HG03175 (cell line): Measurements from ENCODE around the gene CNTNAP5.

Source experiments
- ATAC-seq: cut with Tn5 transposase; IDR thresholded peaks from one replicate; pipeline ENCODE4 v1.9.1; 2021; ENCODE audit warnings: mild to moderate bottlenecking, moderate library complexity; ENCODE audit not compliant: unreplicated experiment

The CNTNAP5 gene

GRCh38 chr2:124664363-124664762 lies 639.3 kb downstream of the CNTNAP5 start:
- ATAC-seq = no peak

GRCh38 chr2:124666976-124667375 lies 641.9 kb downstream of the CNTNAP5 start:
- ATAC-seq = no peak

GRCh38 chr2:124668161-124668560 lies 643.1 kb downstream of the CNTNAP5 start:
- no peak for ATAC-seq

GRCh38 chr2:124670187-124670586 lies 645.1 kb downstream of the CNTNAP5 start:
- ATAC-seq = no peak

GRCh38 chr2:124678043-124678442 lies 653.0 kb downstream of the CNTNAP5 start:
- no peak for ATAC-seq

GRCh38 chr2:124683536-124684428 lies 658.7 kb downstream of the CNTNAP5 start:
- no peak for ATAC-seq

- no peak for ATAC-seq
Measured at GRCh38 chr2:124689348-124689747, 664.3 kb downstream of the CNTNAP5 start.

- no peak for ATAC-seq
Measured at GRCh38 chr2:124692216-124692615, 667.1 kb downstream of the CNTNAP5 start.

- no peak for ATAC-seq
Measured at GRCh38 chr2:124692707-124693106, 667.6 kb downstream of the CNTNAP5 start.

GRCh38 chr2:124693156-124693555 lies 668.1 kb downstream of the CNTNAP5 start:
- no peak for ATAC-seq

- ATAC-seq = no peak
Measured at GRCh38 chr2:124698979-124699565, 674.0 kb downstream of the CNTNAP5 start.

- ATAC-seq = no peak
Measured at GRCh38 chr2:124702777-124703176, 677.7 kb downstream of the CNTNAP5 start.

GRCh38 chr2:124704071-124704925 lies 679.2 kb downstream of the CNTNAP5 start:
- ATAC-seq = no peak

- ATAC-seq = no peak
Measured at GRCh38 chr2:124708661-124709060, 683.6 kb downstream of the CNTNAP5 start.

- ATAC-seq = no peak
Measured at GRCh38 chr2:124713969-124714368, 688.9 kb downstream of the CNTNAP5 start.

GRCh38 chr2:124725187-124725586 lies 700.1 kb downstream of the CNTNAP5 start:
- ATAC-seq = no peak

GRCh38 chr2:124740636-124741035 lies 715.5 kb downstream of the CNTNAP5 start:
- ATAC-seq = no peak

- ATAC-seq = no peak
Measured at GRCh38 chr2:124753842-124754241, 728.8 kb downstream of the CNTNAP5 start.

GRCh38 chr2:124755386-124755785 lies 730.3 kb downstream of the CNTNAP5 start:
- ATAC-seq = no peak

- no peak for ATAC-seq
Measured at GRCh38 chr2:124756048-124756447, 731.0 kb downstream of the CNTNAP5 start.

- ATAC-seq = no peak
Measured at GRCh38 chr2:124762388-124762787, 737.3 kb downstream of the CNTNAP5 start.
